ENCODE data around the gene BMERB1.

BMERB1 gene

GRCh38 chr16:15607700-15608396, 173.5 kb downstream of the BMERB1 start:
- peak in 1 of 2 experiments; percentile 5 for DNase-seq (ENCODE audit: low read depth in 1 of 2, low spot score in 1 of 2)
- in situ Hi-C loops (cut with HindIII; ENCODE audit: low pct_unique_long_range_greater_than_20kb, low sequenced_read_pairs), result no loop called here
- no peak for TF ChIP-seq JUND (IDR thresholded peaks at IDR 0.05; ENCODE audit: low read depth)

DNA sequence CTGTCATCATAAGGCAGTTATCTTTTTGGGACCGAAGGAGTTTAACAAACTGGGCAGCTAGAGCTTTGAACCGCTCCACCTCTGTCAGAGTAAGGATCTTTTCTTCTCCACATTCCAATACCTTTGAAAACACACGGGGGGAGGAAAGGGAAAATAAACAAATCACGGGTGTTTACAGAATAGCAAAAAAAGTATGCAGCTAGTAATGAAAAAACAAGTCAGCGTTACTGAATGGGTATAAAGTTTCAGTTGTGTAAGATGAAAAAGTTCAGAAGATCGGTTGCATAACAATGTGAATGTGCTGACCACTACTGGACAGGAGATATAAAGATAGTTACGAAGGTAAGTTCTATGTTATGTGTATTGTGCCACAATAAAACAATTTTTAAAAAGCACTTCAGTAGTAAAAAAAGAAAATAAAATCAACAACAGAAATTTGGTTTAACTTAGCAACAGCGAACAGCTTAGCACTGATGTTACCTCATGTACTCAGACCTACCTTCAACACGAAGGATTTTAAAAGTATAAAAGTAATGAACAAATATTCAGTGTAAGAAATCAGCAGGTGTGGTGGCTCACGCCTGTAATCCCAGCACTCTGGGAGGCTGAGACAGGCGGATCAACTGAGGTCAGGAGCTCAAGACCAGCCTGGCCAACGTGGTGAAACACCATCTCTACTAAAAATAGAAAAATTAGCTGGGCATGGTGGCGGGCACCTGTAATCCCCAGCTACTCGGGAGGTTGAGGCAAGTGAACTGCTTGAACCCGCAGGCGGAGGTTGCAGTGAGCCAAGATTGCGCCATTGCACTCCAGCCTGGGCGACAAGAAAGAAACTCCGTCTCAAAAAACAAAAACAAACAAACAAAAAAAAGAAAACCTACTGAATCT, 174.3 kb downstream of the BMERB1 start:
- TF ChIP-seq JUND (IDR thresholded peaks at IDR 0.05; ENCODE audit: low read depth), result no peak
- DNase-seq (ENCODE audit: low read depth in 1 of 2, low spot score in 1 of 2), result peak in 1 of 2 experiments; percentile 10
- in situ Hi-C loops (cut with HindIII; ENCODE audit: low pct_unique_long_range_greater_than_20kb, low sequenced_read_pairs), result no loop called here

GRCh38 chr16:15609286-15609649, 174.9 kb downstream of the BMERB1 start:
- no peak for DNase-seq (ENCODE audit: low read depth in 1 of 2, low spot score in 1 of 2)
- no peak for TF ChIP-seq JUND (IDR thresholded peaks at IDR 0.05; ENCODE audit: low read depth)
- in situ Hi-C loops (cut with HindIII; ENCODE audit: low pct_unique_long_range_greater_than_20kb, low sequenced_read_pairs), result no loop called here

GRCh38 chr16:15610369-15610871, 176.0 kb downstream of the BMERB1 start:
- no peak for TF ChIP-seq JUND (IDR thresholded peaks at IDR 0.05; ENCODE audit: low read depth)
- in situ Hi-C loops (cut with HindIII; ENCODE audit: low pct_unique_long_range_greater_than_20kb, low sequenced_read_pairs), result no loop called here
- no peak for DNase-seq (ENCODE audit: low read depth in 1 of 2, low spot score in 1 of 2)

- no peak for DNase-seq (ENCODE audit: low read depth in 1 of 2, low spot score in 1 of 2)
- TF ChIP-seq JUND (IDR thresholded peaks at IDR 0.05; ENCODE audit: low read depth), result no peak
- in situ Hi-C loops (cut with HindIII; ENCODE audit: low pct_unique_long_range_greater_than_20kb, low sequenced_read_pairs), result no loop called here
Observed at GRCh38 chr16:15611610-15612009, 177.2 kb downstream of the BMERB1 start.

GRCh38 chr16:15613676-15614075, 179.3 kb downstream of the BMERB1 start:
- in situ Hi-C loops (cut with HindIII; ENCODE audit: low pct_unique_long_range_greater_than_20kb, low sequenced_read_pairs), result no loop called here
- no peak for TF ChIP-seq JUND (IDR thresholded peaks at IDR 0.05; ENCODE audit: low read depth)
- no peak for DNase-seq (ENCODE audit: low read depth in 1 of 2, low spot score in 1 of 2)

GRCh38 chr16:15616012-15616411, 181.6 kb downstream of the BMERB1 start:
- in situ Hi-C loops (cut with HindIII; ENCODE audit: low pct_unique_long_range_greater_than_20kb, low sequenced_read_pairs), result no loop called here
- no peak for DNase-seq (ENCODE audit: low read depth in 1 of 2, low spot score in 1 of 2)
- no peak for TF ChIP-seq JUND (IDR thresholded peaks at IDR 0.05; ENCODE audit: low read depth)

GRCh38 chr16:15616475-15617165, 182.2 kb downstream of the BMERB1 start:
- no peak for TF ChIP-seq JUND (IDR thresholded peaks at IDR 0.05; ENCODE audit: low read depth)
- no peak for DNase-seq (ENCODE audit: low read depth in 1 of 2, low spot score in 1 of 2)
- in situ Hi-C loops (cut with HindIII; ENCODE audit: low pct_unique_long_range_greater_than_20kb, low sequenced_read_pairs), result no loop called here

GRCh38 chr16:15617901-15618300, 183.5 kb downstream of the BMERB1 start:
- no peak for DNase-seq (ENCODE audit: low read depth in 1 of 2, low spot score in 1 of 2)
- in situ Hi-C loops (cut with HindIII; ENCODE audit: low pct_unique_long_range_greater_than_20kb, low sequenced_read_pairs), result no loop called here
- no peak for TF ChIP-seq JUND (IDR thresholded peaks at IDR 0.05; ENCODE audit: low read depth)

- in situ Hi-C loops (cut with HindIII; ENCODE audit: low pct_unique_long_range_greater_than_20kb, low sequenced_read_pairs), result no loop called here
- no peak for TF ChIP-seq JUND (IDR thresholded peaks at IDR 0.05; ENCODE audit: low read depth)
- no peak for DNase-seq (ENCODE audit: low read depth in 1 of 2, low spot score in 1 of 2)
Observed at GRCh38 chr16:15618392-15618791, 184.0 kb downstream of the BMERB1 start.

DNA sequence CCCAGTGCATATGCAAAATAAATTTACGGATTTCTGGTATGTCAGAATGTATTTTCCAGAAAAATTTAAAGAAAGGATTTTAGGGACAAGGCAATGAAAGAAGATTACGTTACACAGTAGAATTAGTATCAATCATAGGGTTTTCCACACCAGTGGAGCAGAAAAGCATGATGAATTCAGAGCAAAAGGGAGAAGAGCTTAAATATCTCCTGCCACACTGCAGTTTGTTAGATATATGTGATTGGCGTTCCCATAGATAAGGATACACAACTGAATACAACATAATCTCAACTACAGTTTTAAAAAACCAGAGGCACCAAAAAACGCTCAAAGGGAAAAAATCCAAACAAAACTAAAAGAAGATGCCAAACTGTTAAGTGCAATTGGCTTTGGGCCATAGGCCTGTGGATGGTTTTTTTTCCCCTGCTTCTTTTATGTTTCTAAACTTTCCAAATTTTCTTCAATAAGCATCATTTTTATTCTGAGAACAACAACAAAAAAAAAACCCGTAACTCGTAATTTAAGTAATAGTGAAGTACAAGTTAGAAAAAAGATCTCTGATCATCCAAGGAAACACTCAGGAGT, 186.3 kb downstream of the BMERB1 start:
- DNase-seq (ENCODE audit: low read depth in 1 of 2, low spot score in 1 of 2), result no peak
- no peak for TF ChIP-seq JUND (IDR thresholded peaks at IDR 0.05; ENCODE audit: low read depth)
- in situ Hi-C loops (cut with HindIII; ENCODE audit: low pct_unique_long_range_greater_than_20kb, low sequenced_read_pairs), result no loop called here

GRCh38 chr16:15621456-15621855, 187.1 kb downstream of the BMERB1 start:
- in situ Hi-C loops (cut with HindIII; ENCODE audit: low pct_unique_long_range_greater_than_20kb, low sequenced_read_pairs), result no loop called here

More at GRCh38 chr16:15621456-15621855, 187.1 kb downstream of the BMERB1 start:
- no peak for TF ChIP-seq JUND (IDR thresholded peaks at IDR 0.05; ENCODE audit: low read depth)
- DNase-seq (ENCODE audit: low read depth in 1 of 2, low spot score in 1 of 2), result no peak

All from T47D (cell line).